AG09319 (cell line): ENCODE results near the gene DAB2.
"Not testable (repeated sequence)": the region's sequence is repeated elsewhere in the genome, so short reads cannot be mapped to it uniquely, and the experiment has no call there.

Source experiments
- DNase-seq: peaks from one replicate; pipeline ENCODE4 v3.0.0-alpha.2; 2010; ENCODE audit warnings: low read depth; ENCODE audit errors: extremely low read depth
- TF ChIP-seq, protein P1 (sequence below): IDR thresholded peaks from 2 replicates; pipeline ENCODE4 v1.5.1; 2011; ENCODE audit warnings: low read depth, mild to moderate bottlenecking, inconsistent platforms, low read length, moderate library complexity

DAB2 gene

DNA sequence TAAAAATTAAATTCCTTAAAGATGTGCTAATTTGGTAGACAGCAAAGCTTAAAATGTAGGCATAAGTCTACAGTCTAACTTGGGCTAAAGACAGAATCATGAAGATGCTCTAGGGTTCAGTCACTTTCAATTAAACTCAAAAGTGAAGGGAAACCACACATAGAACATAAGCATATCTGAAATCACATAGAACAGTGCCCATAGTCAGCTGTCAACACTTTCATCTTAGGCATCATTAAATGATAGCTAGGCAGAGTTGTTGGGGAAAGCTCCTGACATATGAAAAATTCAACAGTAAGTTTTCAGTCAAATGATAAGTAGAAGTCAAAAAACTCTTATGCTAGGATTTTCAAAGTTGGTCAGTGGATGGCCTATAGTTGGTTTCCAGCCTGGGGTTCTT lies 11.0 kb downstream of the DAB2 start:
- DNase-seq, result no peak
- TF ChIP-seq, protein P1, sequence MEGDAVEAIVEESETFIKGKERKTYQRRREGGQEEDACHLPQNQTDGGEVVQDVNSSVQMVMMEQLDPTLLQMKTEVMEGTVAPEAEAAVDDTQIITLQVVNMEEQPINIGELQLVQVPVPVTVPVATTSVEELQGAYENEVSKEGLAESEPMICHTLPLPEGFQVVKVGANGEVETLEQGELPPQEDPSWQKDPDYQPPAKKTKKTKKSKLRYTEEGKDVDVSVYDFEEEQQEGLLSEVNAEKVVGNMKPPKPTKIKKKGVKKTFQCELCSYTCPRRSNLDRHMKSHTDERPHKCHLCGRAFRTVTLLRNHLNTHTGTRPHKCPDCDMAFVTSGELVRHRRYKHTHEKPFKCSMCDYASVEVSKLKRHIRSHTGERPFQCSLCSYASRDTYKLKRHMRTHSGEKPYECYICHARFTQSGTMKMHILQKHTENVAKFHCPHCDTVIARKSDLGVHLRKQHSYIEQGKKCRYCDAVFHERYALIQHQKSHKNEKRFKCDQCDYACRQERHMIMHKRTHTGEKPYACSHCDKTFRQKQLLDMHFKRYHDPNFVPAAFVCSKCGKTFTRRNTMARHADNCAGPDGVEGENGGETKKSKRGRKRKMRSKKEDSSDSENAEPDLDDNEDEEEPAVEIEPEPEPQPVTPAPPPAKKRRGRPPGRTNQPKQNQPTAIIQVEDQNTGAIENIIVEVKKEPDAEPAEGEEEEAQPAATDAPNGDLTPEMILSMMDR, result no peak

- DNase-seq, result no peak
- TF ChIP-seq, protein P1, result no peak
These were observed 11.9 kb downstream of the DAB2 start for GRCh38 chr5:39412721-39413394.

- TF ChIP-seq, protein P1, result no peak
- DNase-seq, result no peak
These were observed 12.8 kb downstream of the DAB2 start for GRCh38 chr5:39411985-39412384.

DNA sequence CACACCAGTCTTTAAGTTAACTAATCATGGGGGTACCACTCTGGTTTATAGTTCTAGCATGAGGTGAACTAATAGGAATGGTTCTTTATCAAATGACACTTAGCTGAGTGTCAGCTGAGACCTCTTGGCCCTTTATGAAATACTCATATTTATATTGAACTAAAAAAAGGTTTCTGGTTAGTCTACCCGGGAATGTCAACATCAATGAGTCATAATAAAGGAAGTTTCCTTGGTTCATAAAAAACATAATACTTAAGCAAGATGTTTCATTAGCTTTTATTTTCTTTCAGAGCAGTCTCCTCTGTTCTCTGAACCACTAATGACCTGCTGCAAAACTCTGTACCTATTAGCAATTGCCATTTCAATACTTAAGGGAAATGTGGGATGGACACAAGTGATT lies 13.7 kb downstream of the DAB2 start:
- TF ChIP-seq, protein P1, result no peak
- DNase-seq, result no peak

DNA sequence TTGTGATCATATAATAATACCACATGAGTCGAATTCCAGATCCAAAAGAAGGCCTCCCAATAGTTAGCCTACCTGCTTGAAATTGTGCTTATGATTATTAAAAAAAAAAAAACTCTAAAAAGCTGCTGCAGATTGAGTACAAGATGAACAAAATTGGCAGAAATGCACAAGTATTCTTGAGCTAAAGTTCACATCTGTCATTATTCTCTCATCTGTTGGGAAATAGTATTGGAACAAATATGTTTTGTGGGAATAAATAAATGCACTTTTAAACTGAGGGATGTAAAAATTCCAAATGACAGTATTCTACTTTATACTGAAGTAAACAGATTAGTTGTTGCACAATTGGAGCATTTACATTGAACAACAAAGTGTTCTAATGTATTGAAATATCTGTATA lies 15.7 kb downstream of the DAB2 start:
- no peak for DNase-seq
- TF ChIP-seq, protein P1, result no peak

DNA sequence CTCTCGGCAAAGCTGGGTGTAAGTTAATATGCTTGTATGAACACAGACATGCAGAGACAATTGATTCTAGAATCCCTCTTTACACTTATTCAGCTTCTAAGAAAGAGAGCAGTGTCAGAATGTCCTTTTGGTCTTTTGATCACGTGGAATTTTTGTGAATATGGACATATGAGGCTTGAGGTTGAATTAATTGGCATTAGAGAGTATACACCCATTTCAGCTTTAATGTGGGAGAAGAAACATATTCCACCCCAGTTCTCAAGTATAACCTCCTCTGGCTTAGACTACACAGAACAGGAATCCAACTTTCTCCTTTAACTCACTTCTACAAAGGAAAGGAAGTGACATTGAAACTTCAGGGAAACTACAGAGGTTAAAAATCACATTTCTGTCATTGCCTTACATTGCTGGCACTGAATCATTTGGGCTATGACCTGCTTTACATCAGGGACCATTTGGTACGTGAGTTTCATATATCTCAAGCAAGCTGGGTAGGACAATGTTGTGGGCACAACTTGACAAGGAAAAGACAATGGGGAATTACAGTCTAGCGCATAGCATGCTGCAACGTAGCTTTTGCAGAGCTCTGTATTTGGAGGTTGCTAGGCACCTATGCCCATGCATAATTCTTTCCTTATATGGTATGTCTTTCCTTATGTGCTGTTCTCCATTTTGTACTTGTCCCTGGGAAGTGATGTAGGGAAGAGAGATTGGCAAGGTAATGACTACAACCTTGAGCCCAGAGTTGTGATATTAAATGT lies 19.5 kb downstream of the DAB2 start:
- no peak for DNase-seq
- TF ChIP-seq, protein P1, result no peak

DNA sequence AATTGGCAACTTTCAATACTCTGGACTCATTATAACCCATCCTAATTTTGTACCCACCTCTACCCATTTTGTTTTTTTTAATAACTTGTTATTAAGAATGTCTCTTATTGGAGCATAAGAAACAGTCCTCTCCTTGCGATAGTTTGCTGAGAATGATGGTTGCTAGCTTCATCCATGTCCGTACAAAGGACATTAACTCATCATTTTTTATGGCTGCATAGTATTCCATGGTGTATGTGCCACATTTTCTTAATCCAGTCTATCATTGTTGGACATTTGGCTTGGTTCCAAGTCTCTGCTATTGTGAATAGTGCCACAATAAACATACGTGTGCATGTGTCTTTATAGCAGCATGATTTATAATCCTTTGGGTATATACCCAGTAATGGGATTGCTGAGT lies 21.0 kb downstream of the DAB2 start:
- DNase-seq, result not testable (repeated sequence)

DNA sequence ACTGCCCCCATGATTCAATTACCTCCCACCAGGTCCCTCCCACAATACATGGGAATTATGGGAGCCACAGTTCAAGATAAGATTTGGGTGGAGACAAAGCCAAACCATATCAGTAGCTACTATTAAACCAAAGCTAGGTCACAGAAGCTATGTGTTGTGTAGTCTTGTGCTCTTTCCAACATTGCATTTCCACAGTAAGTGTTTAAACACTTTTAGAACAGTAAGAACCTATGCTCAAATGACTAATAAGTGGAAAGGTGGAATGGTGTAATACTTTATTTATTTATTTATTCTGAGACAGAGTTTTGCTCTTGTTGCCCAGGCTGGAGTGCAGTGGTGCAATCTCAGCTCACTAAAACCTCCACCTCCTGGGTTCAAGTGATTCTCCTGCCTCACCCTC lies 22.6 kb downstream of the DAB2 start:
- DNase-seq, result not testable (repeated sequence)
